NCI-H2081 (cell line): ENCODE data around the gene MME.

ENCODE experiments used
- DNase-seq, 2 experiments: peaks; one replicate each; lab custom pipeline; 2025; lab: John Stamatoyannopoulos, UW

The MME gene

GRCh38 chr3:155147588-155147987 lies 67.5 kb downstream of the MME start:
- no peak for DNase-seq

DNA sequence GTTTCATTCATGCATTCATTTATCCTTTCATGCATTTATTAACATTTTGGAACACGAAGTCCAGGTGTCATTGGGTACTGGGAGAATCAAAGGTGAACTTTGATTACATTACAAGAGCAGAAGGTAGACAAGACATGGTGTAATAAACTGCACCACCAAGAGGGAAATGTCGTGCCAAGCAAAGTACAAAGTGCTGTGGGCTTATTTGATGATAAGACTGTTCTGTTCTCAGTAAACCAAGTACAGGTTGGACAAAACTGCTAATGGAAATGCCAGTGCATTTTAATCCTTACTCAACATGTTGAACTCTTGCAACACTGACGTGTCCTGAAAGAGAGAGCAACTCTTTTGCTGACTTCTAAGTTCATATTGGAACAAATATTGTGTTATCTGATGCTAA lies 69.4 kb downstream of the MME start:
- DNase-seq, result no peak

DNA sequence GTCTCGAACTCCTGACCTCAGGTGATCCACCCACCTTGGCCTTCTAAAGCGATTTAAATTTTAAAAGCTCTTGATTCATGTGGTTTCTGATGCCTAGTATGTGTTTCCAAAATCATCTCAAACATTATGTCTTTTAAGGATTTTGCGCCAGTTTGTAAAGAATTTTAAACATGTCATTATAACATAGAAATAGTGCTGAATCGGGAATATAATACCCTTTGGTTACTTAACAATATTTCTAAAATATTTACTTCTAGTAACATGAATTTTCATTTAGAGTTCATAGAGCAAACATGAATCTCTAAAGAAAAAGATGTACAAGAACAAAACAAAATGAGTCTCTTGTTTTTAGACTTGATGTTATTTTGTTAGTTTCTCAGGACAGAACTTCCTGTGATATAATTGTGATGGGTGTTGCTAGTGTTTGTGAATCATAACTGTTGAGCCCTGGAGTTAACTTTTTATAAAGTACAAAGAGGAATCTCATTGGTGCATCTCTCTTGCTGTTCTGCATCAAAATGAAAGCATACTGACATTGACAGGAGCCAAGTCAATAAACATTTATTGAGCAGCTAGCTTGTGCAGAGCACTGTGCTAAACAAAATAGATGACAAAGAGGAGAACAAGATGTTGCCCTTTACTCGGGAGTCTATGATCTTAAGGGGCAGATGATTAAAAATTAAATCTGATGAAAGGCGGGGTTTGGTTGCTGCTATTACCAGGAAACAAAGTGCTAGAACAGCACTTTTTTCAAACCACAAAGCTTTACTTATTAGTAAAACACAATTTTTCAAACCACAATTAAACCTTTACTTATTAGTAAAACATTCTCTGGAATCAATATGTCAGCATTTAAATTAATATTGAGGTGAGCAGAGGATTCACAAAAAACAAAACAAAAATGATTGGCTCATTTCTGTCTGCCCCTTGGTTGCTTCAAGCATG lies 73.4 kb downstream of the MME start:
- no peak for DNase-seq

DNA sequence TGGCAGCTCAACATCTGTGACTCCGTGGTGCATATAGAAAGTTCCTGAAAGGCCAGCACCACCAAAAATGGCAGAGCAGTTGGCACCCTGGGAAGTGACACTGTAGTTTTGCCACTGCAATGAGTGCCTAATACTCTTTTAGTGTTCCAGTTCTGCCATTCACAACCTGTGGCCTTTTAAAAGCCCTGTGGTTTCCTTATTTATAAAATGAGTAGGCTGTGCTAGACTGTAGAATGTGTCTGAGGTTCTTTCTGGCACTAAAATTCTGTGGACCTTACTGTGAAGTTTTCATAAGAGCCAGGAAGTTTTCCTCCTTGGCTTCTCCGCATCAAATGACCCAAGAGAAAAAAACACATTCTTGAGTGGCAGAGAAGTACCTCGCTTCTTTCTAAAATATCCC lies 74.1 kb downstream of the MME start:
- DNase-seq, result no peak

- DNase-seq, result no peak
Measured at GRCh38 chr3:155158346-155159037, 78.4 kb downstream of the MME start.

DNA sequence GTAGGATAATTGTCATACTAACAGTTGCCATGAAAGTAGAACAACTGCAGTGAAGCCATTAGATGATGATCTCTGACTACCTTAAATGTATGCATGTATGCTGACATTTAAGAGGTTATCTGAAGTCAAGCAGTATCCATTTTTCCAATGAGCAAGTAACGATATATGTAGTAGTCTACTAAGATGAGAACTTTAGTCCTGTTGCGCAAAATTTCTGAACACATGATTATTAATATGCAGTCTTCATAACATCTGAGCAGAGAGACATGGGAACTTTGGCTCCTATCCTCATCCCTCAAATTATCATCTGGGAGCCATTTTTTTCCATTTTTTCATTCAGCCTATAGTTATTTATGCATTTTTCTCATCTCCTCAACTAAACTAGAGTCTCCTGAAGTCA lies 79.2 kb downstream of the MME start:
- DNase-seq, result no peak

GRCh38 chr3:155161640-155162292 lies 81.6 kb downstream of the MME start:
- DNase-seq, result no peak

DNA sequence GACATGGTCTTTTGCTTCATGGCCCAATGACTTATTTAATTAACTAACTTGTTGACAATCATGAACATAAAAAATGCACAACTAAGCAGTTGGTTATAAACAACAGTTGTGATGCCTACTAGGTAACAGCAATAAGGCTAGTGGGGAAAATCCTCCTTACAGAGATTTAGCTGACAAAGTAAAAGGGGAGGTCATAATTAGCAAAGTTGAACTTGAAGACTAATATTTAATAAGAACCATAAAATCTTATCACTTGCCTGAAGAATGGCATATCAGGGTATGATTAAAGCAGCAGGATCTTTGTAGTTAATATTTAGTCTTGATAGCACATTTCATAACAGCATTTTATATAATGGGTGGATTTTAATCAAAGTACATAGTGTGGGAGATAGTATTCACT lies 84.2 kb downstream of the MME start:
- DNase-seq, result no peak

DNA sequence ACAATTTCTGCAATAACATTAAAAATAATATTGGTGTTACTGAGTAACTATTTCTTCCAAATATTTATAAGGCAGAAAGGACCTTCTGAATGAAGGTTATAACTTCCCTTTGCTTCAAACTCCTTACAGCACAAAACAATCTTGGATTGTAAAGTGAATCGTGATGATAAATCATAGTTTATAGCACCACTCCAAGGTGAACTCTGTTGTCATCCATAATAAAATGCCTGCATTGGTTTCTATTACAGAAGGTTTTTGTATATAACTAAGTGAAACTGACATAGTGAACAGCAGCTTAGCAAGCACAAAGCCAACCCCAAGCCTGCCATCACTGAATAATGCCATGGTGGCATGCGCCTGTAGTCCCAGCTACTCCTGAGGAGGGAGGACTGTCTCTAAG lies 86.3 kb downstream of the MME start:
- DNase-seq, result no peak

- no peak for DNase-seq
Measured at GRCh38 chr3:155169197-155169596, 89.1 kb downstream of the MME start.

DNA sequence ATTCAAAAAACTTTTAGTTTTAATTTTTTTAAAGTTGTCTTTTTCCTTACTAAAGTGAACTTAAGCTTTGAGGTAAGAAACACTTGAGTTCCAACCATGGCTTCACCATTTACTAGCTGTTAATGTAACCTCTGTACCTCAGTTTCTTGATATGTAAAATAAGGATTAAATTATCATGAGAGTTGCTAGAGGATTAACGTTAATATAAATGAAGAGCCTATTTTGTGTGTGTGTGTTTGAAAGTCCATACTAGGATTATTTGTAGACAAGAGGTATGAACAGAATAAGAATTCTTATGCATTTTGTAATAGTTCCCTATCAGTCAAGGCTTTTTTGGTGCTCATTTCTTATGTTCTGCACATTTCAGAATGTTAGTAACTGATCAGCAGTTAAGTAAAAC lies 93.7 kb downstream of the MME start:
- DNase-seq, result no peak

- DNase-seq, result no peak
Measured at GRCh38 chr3:155178810-155179436, 98.8 kb downstream of the MME start.

GRCh38 chr3:155179437-155179827 lies 99.3 kb downstream of the MME start:
- DNase-seq, result no peak

DNA sequence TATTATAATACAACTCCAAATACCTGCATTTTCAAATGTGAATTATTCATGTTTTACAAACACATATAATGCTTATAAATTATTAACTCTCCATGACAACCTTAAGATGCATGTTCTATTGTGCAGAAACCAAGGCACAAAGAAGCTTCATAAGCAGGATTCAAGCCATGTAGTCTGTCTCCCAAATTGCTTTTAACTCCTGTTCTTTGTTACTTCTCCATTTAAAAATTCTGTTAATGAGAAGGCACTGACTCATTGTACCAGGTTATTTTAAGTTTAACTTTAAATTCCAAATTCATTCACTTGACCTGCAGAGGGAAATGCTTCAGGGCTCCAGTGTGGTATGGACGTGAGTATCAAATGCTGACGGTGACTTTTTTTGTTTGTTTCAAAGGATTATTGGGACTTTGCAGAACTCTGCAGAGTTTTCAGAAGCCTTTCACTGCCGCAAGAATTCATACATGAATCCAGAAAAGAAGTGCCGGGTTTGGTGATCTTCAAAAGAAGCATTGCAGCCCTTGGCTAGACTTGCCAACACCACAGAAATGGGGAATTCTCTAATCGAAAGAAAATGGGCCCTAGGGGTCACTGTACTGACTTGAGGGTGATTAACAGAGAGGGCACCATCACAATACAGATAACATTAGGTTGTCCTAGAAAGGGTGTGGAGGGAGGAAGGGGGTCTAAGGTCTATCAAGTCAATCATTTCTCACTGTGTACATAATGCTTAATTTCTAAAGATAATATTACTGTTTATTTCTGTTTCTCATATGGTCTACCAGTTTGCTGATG lies 100.0 kb downstream of the MME start:
- DNase-seq, result no peak

- no peak for DNase-seq
Measured at GRCh38 chr3:155182467-155182866, 102.3 kb downstream of the MME start.

DNA sequence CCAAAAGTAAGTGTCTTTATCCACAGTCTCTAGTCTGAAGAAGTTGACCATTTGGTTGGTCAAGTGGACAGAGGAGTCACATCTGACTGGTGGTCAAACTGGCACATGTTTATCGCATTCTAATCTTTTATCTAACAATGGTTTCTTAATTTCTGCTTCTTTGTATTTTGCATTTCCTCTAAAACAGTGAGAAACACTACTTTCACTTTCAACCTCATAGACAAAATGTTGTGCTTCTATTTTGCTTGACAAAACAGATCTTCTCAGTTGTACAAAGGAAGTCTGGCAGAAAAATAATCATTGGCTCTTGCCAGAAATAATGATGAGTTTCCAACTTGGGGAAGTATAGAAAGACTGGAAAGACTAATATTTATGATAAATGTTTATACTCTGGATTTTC lies 103.9 kb downstream of the MME start:
- DNase-seq, result no peak

- no peak for DNase-seq
Measured at GRCh38 chr3:155185631-155186071, 105.5 kb downstream of the MME start.

DNA sequence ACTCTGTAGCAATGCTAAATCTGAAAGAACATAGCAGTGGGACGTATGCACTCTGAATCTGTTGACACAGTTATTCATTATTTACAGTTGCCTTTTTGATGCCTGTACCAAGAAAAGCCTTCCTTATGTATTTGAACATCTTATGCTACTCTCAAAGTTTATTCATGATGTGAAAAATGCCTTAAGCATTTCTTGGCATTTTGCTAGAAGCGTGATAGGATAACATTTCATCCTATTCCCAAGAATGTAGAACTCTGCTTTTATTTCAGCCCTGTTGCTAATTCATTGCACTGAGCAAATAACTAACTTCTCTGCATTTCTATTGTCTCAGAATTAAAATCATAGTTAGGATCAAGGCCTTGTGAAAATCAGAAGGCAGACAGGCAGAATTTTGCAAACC lies 107.9 kb downstream of the MME start:
- no peak for DNase-seq

DNA sequence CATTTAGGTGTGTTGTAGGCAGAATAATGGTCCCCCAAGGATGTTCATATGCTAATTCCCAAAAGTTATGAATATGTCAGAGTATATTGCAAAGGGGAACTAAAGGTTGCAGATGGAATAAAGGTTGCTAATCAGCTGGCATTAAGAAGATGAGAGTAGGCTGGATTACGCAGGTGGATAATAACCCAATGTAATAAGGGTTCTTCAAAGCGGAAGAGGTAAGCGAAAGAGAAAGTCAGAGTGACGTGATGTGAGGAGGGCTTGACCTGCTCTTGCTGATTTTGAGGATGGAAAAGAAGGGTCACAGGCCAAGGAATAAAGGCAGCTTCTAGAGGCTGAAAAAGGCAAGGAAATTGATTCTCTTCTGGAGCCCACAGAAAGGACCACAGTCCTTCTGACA lies 109.4 kb downstream of the MME start:
- no peak for DNase-seq

DNA sequence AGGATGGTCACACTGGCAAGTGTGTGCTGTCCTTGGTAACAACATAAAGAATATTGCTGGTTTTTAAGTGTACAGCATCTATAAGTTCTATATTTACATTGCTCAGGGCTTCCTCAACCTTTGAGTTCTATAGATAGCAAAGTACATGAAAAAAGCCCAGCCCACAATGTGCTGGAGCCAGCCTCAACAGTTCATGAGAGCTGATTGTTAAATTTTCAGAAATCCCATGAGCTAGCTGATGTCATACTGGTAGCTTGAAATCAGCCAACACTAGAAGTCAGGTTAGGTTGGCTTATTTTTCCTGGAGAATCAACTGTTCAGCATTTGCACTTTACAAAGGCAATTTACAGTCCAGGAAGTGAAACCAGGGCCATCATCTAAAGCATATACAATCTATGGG lies 110.6 kb downstream of the MME start:
- no peak for DNase-seq

DNA sequence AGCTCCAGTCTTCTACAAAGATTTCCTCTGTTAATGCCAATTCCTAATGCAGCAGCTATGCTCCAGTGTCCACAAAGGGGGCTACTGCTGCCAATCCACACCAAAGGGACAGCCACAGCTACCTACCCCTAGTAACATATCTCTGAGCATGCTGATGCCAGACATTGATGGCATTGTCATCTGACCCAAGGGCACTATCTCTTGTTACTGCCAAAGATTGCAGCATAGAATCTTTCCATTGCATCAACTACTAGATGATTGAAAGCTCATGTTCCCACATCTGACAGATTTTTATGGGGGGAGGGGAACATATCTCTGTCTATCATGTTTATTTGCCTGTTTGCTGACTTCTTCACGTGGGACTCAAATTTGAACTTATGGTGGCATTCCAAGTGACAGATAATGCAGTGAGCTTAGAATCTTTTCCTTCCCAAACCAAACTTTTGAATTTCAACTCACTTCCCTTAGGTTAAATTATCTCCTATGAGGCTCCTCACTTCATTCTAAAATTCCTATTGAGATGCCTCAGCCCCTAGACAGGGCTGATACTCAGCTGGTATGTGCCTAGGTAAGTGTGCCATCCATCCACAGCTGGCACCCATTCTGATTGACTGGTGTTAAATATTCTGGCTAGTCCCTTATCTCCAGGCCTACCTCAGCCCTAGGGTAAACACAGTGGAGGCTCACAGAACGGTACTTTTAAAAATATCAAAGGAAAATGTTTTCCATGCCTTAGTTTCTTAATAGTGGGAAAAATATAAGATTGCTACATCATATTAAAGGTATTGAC lies 113.0 kb downstream of the MME start:
- no peak for DNase-seq
